Measurements from ENCODE around the gene FHAD1. TPM values are rescaled to one million over a fixed set of nuclear protein-coding genes. Genes with fewer than 3 reads are reported as not detected.

Gene FHAD1
- total RNA-seq, 1 donor from 2014 or later = 3.1 TPM

- intact Hi-C loops (cut with DNase I) = no loop called here
- ATAC-seq = no peak
- DNase-seq (ENCODE audit: low spot score) = no peak
Measured at GRCh38 chr1:15243275-15244043, 3.6 kb upstream of the FHAD1 start.

- ATAC-seq (no peak), DNase-seq (ENCODE audit: low spot score) (no peak)
- intact Hi-C loops (cut with DNase I) = no loop called here
Measured at GRCh38 chr1:15244813-15245212, 2.2 kb upstream of the FHAD1 start.

- intact Hi-C loops (cut with DNase I) = no loop called here
- no peak for DNase-seq (ENCODE audit: low spot score)
- ATAC-seq = peak; percentile 60
Measured at GRCh38 chr1:15245593-15246360, 1.2 kb upstream of the FHAD1 start.

GRCh38 chr1:15248216-15248615 lies 1.2 kb downstream of the FHAD1 start:
- DNase-seq (ENCODE audit: low spot score) (no peak), ATAC-seq (no peak)
- intact Hi-C loops (cut with DNase I) = no loop called here

GRCh38 chr1:15249081-15249480 lies 2.1 kb downstream of the FHAD1 start:
- DNase-seq (ENCODE audit: low spot score) (no peak), ATAC-seq (no peak)
- intact Hi-C loops (cut with DNase I) = no loop called here

- DNase-seq (ENCODE audit: low spot score) (no peak), ATAC-seq (no peak)
- intact Hi-C loops (cut with DNase I) = no loop called here
Measured at GRCh38 chr1:15251857-15252835, 5.1 kb downstream of the FHAD1 start.

GRCh38 chr1:15254559-15254958 lies 7.5 kb downstream of the FHAD1 start:
- no peak for ATAC-seq
- no peak for DNase-seq (ENCODE audit: low spot score)
- intact Hi-C loops (cut with DNase I) = no loop called here

GRCh38 chr1:15255582-15256149 lies 8.6 kb downstream of the FHAD1 start:
- intact Hi-C loops (cut with DNase I) = no loop called here
- ATAC-seq (no peak), DNase-seq (ENCODE audit: low spot score) (no peak)

GRCh38 chr1:15256584-15256983 lies 9.6 kb downstream of the FHAD1 start:
- intact Hi-C loops (cut with DNase I) = no loop called here
- no peak for DNase-seq (ENCODE audit: low spot score)
- ATAC-seq = no peak

GRCh38 chr1:15257309-15257708 lies 10.3 kb downstream of the FHAD1 start:
- no peak for DNase-seq (ENCODE audit: low spot score)
- ATAC-seq = no peak
- intact Hi-C loops (cut with DNase I) = no loop called here

- ATAC-seq (peak; percentile 54), DNase-seq (ENCODE audit: low spot score) (no peak)
- intact Hi-C loops (cut with DNase I) = no loop called here
Measured at GRCh38 chr1:15258833-15259621, 12.0 kb downstream of the FHAD1 start.

- intact Hi-C loops (cut with DNase I) = no loop called here
- ATAC-seq = no peak
Measured at GRCh38 chr1:15259622-15260007, 12.6 kb downstream of the FHAD1 start.

GRCh38 chr1:15260418-15261154 lies 13.6 kb downstream of the FHAD1 start:
- DNase-seq (ENCODE audit: low spot score) (no peak), ATAC-seq (no peak)
- intact Hi-C loops (cut with DNase I) = no loop called here

More at GRCh38 chr1:15259622-15260007, 12.6 kb downstream of the FHAD1 start:
- no peak for DNase-seq (ENCODE audit: low spot score)

GRCh38 chr1:15261155-15262002 lies 14.4 kb downstream of the FHAD1 start:
- ATAC-seq (peak; percentile 69), DNase-seq (ENCODE audit: low spot score) (peak; percentile 67)
- intact Hi-C loops (cut with DNase I) = no loop called here

GRCh38 chr1:15262003-15262377 lies 15.0 kb downstream of the FHAD1 start:
- no peak for ATAC-seq
- DNase-seq (ENCODE audit: low spot score) = no peak
- intact Hi-C loops (cut with DNase I) = no loop called here

- no peak for ATAC-seq
- no peak for DNase-seq (ENCODE audit: low spot score)
- intact Hi-C loops (cut with DNase I) = no loop called here
Measured at GRCh38 chr1:15262706-15263105, 15.7 kb downstream of the FHAD1 start.

GRCh38 chr1:15264769-15265168 lies 17.7 kb downstream of the FHAD1 start:
- ATAC-seq (no peak), DNase-seq (ENCODE audit: low spot score) (no peak)
- intact Hi-C loops (cut with DNase I) = no loop called here
